BE2C (cell line): ENCODE results near the gene ANKRD13D.

Source experiments
- DNase-seq: peaks from one replicate; pipeline ENCODE4 v3.0.0-alpha.2; 2020
- H3K27me3 ChIP-seq: fragments of 250-450 bp; sonication (Bioruptor Pico); 2 replicates; pipeline ENCODE4 v1.5.1; 2020; ENCODE audit warnings: mild to moderate bottlenecking
- H3K36me3 ChIP-seq: fragments of 250-450 bp; sonication (Bioruptor Pico); 2 replicates; pipeline ENCODE4 v1.5.1; 2020; ENCODE audit warnings: mild to moderate bottlenecking
- H3K4me1 ChIP-seq: fragments of 250-450 bp; sonication (Bioruptor Pico); 2 replicates; pipeline ENCODE4 v1.5.1; 2020
- H3K4me3 ChIP-seq: 2 replicates; pipeline ENCODE4 v1.5.1; 2011; ENCODE audit warnings: low read depth, low read length
- H3K9me3 ChIP-seq: fragments of 250-450 bp; sonication (Bioruptor Pico); 2 replicates; pipeline ENCODE4 v1.5.1; 2020
- TF ChIP-seq, protein P1 (sequence below): IDR thresholded peaks from 2 replicates; pipeline ENCODE4 v1.5.1; 2012; ENCODE audit warnings: mild to moderate bottlenecking, low read depth, low read length

ANKRD13D gene

DNA sequence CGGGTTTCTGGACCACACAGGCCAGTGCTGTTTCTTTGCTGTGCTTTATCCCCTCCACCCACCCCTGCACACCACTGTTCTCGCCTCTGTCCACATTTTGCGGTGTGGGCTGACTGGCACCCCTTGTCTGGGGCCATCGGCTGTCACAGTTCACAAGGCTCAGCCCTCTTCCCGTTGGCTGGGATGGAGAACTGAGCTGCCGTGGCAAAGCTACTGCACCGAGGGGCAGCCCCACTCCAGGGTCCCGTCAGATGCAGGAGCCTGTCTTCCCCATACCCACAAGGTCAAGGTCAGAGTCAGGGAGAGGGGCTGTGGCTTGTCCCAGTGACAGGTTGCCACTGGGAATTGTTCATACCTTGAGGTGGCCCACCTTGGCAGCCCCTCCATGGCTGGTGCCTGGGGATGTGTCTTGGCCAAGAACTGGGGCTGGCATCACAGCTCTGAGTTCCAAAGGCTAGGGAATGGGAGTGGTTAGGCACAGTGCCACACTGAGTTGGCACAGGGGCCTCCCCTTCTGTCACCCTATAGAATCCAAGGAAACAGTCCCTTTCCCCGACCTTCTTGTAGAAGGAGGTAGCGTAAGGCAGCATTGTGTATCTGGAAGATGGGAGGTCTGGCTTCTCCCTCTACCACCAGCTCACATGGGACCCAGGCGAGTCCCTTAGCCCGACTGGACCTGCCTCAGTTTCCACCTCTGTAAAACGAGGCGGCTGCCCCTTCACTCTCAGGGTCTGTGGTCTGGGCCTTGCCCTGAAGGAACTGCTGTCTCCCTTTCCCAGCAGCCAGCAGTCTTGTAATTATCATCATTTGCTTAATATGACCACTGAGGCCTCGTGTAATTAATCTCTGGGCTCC is 19.5 kb upstream of the ANKRD13D start:
- DNase-seq = no peak
- TF ChIP-seq, protein P1, sequence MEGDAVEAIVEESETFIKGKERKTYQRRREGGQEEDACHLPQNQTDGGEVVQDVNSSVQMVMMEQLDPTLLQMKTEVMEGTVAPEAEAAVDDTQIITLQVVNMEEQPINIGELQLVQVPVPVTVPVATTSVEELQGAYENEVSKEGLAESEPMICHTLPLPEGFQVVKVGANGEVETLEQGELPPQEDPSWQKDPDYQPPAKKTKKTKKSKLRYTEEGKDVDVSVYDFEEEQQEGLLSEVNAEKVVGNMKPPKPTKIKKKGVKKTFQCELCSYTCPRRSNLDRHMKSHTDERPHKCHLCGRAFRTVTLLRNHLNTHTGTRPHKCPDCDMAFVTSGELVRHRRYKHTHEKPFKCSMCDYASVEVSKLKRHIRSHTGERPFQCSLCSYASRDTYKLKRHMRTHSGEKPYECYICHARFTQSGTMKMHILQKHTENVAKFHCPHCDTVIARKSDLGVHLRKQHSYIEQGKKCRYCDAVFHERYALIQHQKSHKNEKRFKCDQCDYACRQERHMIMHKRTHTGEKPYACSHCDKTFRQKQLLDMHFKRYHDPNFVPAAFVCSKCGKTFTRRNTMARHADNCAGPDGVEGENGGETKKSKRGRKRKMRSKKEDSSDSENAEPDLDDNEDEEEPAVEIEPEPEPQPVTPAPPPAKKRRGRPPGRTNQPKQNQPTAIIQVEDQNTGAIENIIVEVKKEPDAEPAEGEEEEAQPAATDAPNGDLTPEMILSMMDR = no peak
- no peaks in the 10 kb centered on the region for H3K27me3 ChIP-seq
- H3K9me3 ChIP-seq = no peaks in the 10 kb centered on the region
- H3K4me3 ChIP-seq = peak overlapping the region; percentile 28
- H3K4me1 ChIP-seq = peaks cover 29% of the 10 kb centered on the region
- peaks cover 18% of the 10 kb centered on the region for H3K36me3 ChIP-seq

- Histone ChIP-seq H3K36me3 (peaks cover 18% of the 10 kb centered on the region), H3K9me3 (no peaks in the 10 kb centered on the region), H3K27me3 (no peaks in the 10 kb centered on the region), H3K4me3 (peak overlapping the region; percentile 28), H3K4me1 (peaks cover 29% of the 10 kb centered on the region)
- TF ChIP-seq, protein P1 = no peak
- no peak for DNase-seq
Measured at GRCh38 chr11:67270256-67271204, 18.6 kb upstream of the ANKRD13D start.

- Histone ChIP-seq H3K27me3 (no peaks in the 10 kb centered on the region), H3K4me1 (peaks cover 33% of the 10 kb centered on the region), H3K9me3 (no peaks in the 10 kb centered on the region), H3K4me3 (peak overlapping the region; percentile 5; the same call in 1 of the 2 replicates), H3K36me3 (peaks cover 21% of the 10 kb centered on the region)
- TF ChIP-seq, protein P1 = no peak
- DNase-seq = no peak
Measured at GRCh38 chr11:67271205-67271540, 17.9 kb upstream of the ANKRD13D start.

DNA sequence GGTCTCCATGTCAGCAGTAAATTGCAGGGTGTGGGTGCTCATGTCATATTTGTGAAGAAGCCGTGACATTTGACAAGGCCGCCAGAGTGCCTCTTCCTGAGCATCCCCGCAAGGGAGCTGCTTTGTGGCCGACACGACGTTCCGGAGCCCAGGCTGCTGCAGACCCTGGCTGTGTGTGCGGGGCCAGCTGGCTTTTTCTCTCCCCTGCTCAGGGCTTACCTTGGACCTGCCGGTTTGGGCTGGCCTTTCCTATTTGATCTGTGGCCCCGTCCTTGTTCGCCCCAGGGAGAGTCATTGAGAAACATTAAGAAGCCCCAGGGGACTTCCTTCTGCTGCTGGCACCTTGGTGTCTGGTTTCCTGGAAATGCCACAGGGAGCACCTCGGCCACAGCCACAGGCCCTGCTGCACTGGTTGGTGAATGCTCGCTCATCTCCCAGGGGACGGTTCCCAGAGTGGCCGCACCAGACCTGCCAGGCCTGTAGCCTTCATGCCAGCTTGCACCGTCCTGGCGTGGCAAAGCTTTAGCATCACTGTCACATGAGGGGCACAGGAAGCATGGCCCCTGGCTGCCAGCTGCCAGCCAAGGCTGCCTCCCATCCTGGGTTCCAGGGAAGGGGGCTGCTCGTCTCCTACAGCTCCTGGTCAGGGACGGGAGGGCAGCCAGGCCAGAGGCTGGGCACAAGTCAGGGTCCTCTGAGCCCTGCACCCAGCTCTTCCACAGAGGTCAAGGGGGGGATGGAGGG is 17.4 kb upstream of the ANKRD13D start:
- Histone ChIP-seq H3K4me3 (peak overlapping the region; percentile 7; the same call in 1 of the 2 replicates), H3K36me3 (peaks cover 21% of the 10 kb centered on the region), H3K4me1 (peaks cover 38% of the 10 kb centered on the region), H3K27me3 (no peaks in the 10 kb centered on the region), H3K9me3 (no peaks in the 10 kb centered on the region)
- TF ChIP-seq, protein P1 = no peak
- DNase-seq = peak; percentile 88

- Histone ChIP-seq H3K9me3 (no peaks in the 10 kb centered on the region), H3K4me1 (peaks cover 45% of the 10 kb centered on the region), H3K27me3 (no peaks in the 10 kb centered on the region), H3K36me3 (peaks cover 21% of the 10 kb centered on the region), H3K4me3 (no peak overlapping the region)
- no peak for DNase-seq
- TF ChIP-seq, protein P1 = no peak
Measured at GRCh38 chr11:67272327-67273259, 16.5 kb upstream of the ANKRD13D start.
